HEK293 (cell line): ENCODE measurements around the gene ZC3H12C.

Source experiments
- HOXA7 ChIP-seq: sonication (generic); formaldehyde crosslinking; IDR thresholded peaks from 2 replicates; pipeline ENCODE4 v1.8.1; 2022; ENCODE audit warnings: missing genetic modification reagents, borderline replicate concordance
- KLF16 ChIP-seq: fragments of 450-650 bp; formaldehyde crosslinking; IDR thresholded peaks from 2 replicates; pipeline ENCODE4 v1.5.1; 2017; ENCODE audit warnings: missing biosample characterization, missing genetic modification characterization
- RBAK ChIP-seq: fragments of 450-650 bp; formaldehyde crosslinking; IDR thresholded peaks from 2 replicates; pipeline ENCODE4 v1.5.1; 2016; ENCODE audit warnings: missing biosample characterization, missing genetic modification characterization
- SCRT1 ChIP-seq: fragments of 450-650 bp; formaldehyde crosslinking; IDR thresholded peaks from 2 replicates; pipeline ENCODE4 v1.5.1; 2016; ENCODE audit warnings: missing biosample characterization, missing genetic modification characterization, borderline replicate concordance
- ZNF133 ChIP-seq: fragments of 450-650 bp; formaldehyde crosslinking; IDR thresholded peaks from 2 replicates; pipeline ENCODE4 v1.5.1; 2016; ENCODE audit warnings: missing biosample characterization, missing genetic modification characterization
- ZNF274 ChIP-seq, 2 experiments: fragments of 200-500 bp in 1 of 2; fragments of 450-650 bp in 1 of 2; sonication (Bioruptor generic) in 1 of 2; formaldehyde crosslinking in 1 of 2; IDR thresholded peaks; 2 replicates each; pipeline versions ENCODE4 v1.5.1 to v1.6.1; 2014 to 2016; ENCODE audit warnings: borderline replicate concordance in 1 of 2, inconsistent platforms in 1 of 2, low read length in 1 of 2, missing biosample characterization in 1 of 2, missing genetic modification characterization in 1 of 2
- ZNF37A ChIP-seq: fragments of 450-650 bp; IDR thresholded peaks from 2 replicates; pipeline ENCODE4 v1.5.1; 2018; ENCODE audit warnings: missing biosample characterization, missing genetic modification characterization
- ZNF776 ChIP-seq: fragments of 450-650 bp; formaldehyde crosslinking; IDR thresholded peaks from 2 replicates; pipeline ENCODE4 v1.5.0; 2017; ENCODE audit warnings: missing biosample characterization, missing genetic modification characterization, borderline replicate concordance
- ZNF792 ChIP-seq: fragments of 450-650 bp; formaldehyde crosslinking; IDR thresholded peaks from 2 replicates; pipeline ENCODE4 v1.5.1; 2016; ENCODE audit warnings: missing biosample characterization, missing genetic modification characterization
- TF ChIP-seq, protein P1 (sequence below): fragments of 450-650 bp; formaldehyde crosslinking; IDR thresholded peaks from 2 replicates; pipeline ENCODE4 v1.5.1; 2016; ENCODE audit warnings: missing biosample characterization, missing genetic modification characterization
- TF ChIP-seq, protein P2 (sequence below): fragments of 450-650 bp; formaldehyde crosslinking; IDR thresholded peaks from 2 replicates; pipeline ENCODE4 v1.5.1; 2016; ENCODE audit warnings: missing biosample characterization, missing genetic modification characterization, low read depth

DNA sequence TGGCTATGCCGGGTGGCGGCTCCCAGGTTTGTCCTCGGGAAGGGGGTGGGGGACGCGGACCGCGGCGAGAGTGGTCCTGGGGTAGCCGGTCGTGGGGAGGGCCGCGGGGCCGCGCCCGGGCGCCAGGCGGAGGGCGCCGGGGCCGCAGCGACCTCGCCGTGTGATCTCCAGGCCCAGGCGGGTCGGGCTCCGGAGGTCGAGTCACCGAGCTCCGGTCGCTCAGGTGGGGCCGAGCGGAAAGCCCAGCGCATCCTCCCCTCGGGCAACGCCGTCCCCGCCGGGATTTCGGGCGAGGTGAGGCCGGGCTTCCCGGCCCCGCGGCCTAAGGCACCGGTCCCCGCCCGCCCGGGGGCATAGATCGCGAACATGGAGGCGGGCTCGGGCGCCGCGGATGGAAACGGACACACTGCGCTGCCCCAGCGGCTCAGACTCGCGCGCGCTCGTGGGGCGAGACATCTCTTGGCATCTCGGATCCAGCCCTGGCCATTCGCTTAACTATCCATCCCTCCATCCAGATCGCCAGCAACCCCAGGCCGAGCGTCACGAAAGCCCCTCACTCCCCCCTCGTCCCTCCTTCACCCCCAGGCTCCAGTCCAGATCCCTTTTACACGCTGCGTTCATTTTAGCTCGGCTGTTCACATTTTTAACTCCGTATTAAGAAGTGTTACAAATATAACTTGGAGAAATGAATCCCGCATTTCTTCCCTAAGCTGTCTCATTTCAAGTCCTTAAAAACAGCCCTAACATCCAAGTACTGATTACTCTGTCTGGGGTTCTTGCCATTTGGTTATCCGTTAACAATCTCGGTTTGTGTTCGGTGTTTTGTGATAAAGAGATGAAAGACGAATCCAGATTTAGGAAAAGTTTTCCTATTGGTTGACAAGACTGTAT is 460 bp downstream of the ZC3H12C start:
- TF ChIP-seq, protein P1, sequence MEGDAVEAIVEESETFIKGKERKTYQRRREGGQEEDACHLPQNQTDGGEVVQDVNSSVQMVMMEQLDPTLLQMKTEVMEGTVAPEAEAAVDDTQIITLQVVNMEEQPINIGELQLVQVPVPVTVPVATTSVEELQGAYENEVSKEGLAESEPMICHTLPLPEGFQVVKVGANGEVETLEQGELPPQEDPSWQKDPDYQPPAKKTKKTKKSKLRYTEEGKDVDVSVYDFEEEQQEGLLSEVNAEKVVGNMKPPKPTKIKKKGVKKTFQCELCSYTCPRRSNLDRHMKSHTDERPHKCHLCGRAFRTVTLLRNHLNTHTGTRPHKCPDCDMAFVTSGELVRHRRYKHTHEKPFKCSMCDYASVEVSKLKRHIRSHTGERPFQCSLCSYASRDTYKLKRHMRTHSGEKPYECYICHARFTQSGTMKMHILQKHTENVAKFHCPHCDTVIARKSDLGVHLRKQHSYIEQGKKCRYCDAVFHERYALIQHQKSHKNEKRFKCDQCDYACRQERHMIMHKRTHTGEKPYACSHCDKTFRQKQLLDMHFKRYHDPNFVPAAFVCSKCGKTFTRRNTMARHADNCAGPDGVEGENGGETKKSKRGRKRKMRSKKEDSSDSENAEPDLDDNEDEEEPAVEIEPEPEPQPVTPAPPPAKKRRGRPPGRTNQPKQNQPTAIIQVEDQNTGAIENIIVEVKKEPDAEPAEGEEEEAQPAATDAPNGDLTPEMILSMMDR (tag by site-specific recombination): no peak
- TF ChIP-seq, protein P2, sequence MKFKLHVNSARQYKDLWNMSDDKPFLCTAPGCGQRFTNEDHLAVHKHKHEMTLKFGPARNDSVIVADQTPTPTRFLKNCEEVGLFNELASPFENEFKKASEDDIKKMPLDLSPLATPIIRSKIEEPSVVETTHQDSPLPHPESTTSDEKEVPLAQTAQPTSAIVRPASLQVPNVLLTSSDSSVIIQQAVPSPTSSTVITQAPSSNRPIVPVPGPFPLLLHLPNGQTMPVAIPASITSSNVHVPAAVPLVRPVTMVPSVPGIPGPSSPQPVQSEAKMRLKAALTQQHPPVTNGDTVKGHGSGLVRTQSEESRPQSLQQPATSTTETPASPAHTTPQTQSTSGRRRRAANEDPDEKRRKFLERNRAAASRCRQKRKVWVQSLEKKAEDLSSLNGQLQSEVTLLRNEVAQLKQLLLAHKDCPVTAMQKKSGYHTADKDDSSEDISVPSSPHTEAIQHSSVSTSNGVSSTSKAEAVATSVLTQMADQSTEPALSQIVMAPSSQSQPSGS (tag by site-specific recombination): no peak
- peak; percentile 57; the same call in 1 of the 2 replicates for TF ChIP-seq KLF16
- TF ChIP-seq ZNF133 (tag by site-specific recombination): no peak
- no peak for TF ChIP-seq ZNF37A (tag by site-specific recombination)
- no peak for TF ChIP-seq ZNF792 (tag by site-specific recombination)
- TF ChIP-seq HOXA7 (CRISPR knock-in tag): no peak
- TF ChIP-seq ZNF274 (IDR thresholded peaks at IDR 0.05; ENCODE audit: low read length): no peak
- no peak for TF ChIP-seq ZNF274 (tag by site-specific recombination; IDR thresholded peaks at IDR 0.05; ENCODE audit: borderline replicate concordance)
- TF ChIP-seq SCRT1 (tag by site-specific recombination): no peak
- no peak for TF ChIP-seq RBAK (tag by site-specific recombination)
- TF ChIP-seq ZNF776 (tag by site-specific recombination): no peak
